CD4-positive, alpha-beta memory T cell (primary cell): Measurements from ENCODE around the gene VWF. TPM values are rescaled to one million over a fixed set of nuclear protein-coding genes. Genes with fewer than 3 reads are reported as not detected.

ENCODE experiments used
- CTCF ChIA-PET: fragments of 350-600 bp; sonication (Branson Sonifier 250); formaldehyde crosslinking; loops from one replicate; lab custom pipeline; 2021; ENCODE audit warnings: inconsistent platforms; ENCODE audit not compliant: partially characterized antibody; lab: Charles Lee
- POLR2A ChIA-PET: fragments of 350-600 bp; sonication (Branson Sonifier 250); formaldehyde crosslinking; loops from one replicate; lab custom pipeline; 2021; ENCODE audit not compliant: partially characterized antibody; lab: Charles Lee
- DNase-seq, 5 donors: peaks; one replicate each; pipeline versions ENCODE4 v3.0.0 to v3.0.0-alpha.2; 2020 to 2022; ENCODE audit warnings: mixed read lengths in 1 of 5
- H3K27ac ChIP-seq: one replicate; pipeline ENCODE4 v1.7.0; 2013; ENCODE audit warnings: low read depth, low read length
- H3K27me3 ChIP-seq: 2 replicates; pipeline ENCODE4 v1.7.0; 2013; ENCODE audit warnings: mild to moderate bottlenecking, low read length, moderate library complexity; ENCODE audit not compliant: insufficient read depth
- H3K36me3 ChIP-seq: 2 replicates; pipeline ENCODE4 v1.7.0; 2013; ENCODE audit warnings: mild to moderate bottlenecking, low read length, moderate library complexity; ENCODE audit not compliant: insufficient read depth
- H3K4me1 ChIP-seq: 2 replicates; pipeline ENCODE4 v1.7.0; 2013; ENCODE audit warnings: mild to moderate bottlenecking, low read length, moderate library complexity; ENCODE audit not compliant: insufficient read depth
- H3K4me3 ChIP-seq, 2 donors: one replicate each; pipeline ENCODE4 v1.7.0; 2013; ENCODE audit warnings: low read length in 2 of 2, mild to moderate bottlenecking in 1 of 2
- H3K9me3 ChIP-seq, 2 donors: one replicate each; pipeline ENCODE4 v1.7.0; 2013; ENCODE audit warnings: low read length in 2 of 2, control low read depth in 1 of 2; ENCODE audit not compliant: control insufficient read depth in 1 of 2
- H3K27ac Mint-ChIP-seq, 7 donors: one replicate each; pipeline ENCODE4 v1.8.0; 2020 to 2021; ENCODE audit warnings: mixed read lengths in 7 of 7, mild to moderate bottlenecking in 6 of 7, inconsistent platforms in 3 of 7, moderate library complexity in 3 of 7
- H3K27me3 Mint-ChIP-seq, 2 donors: one replicate each; pipeline ENCODE4 v1.8.0; 2020 to 2021; ENCODE audit warnings: mixed read lengths in 2 of 2
- H3K36me3 Mint-ChIP-seq, 2 donors: one replicate each; pipeline ENCODE4 v1.8.0; 2020 to 2021; ENCODE audit warnings: mixed read lengths in 2 of 2, inconsistent platforms in 1 of 2, mild to moderate bottlenecking in 1 of 2
- H3K4me1 Mint-ChIP-seq, 4 donors: one replicate each; pipeline ENCODE4 v1.8.0; 2020 to 2021; ENCODE audit warnings: mixed read lengths in 4 of 4, mild to moderate bottlenecking in 1 of 4
- H3K4me3 Mint-ChIP-seq, 8 donors: one replicate each; pipeline ENCODE4 v1.8.0; 2020 to 2021; ENCODE audit warnings: mixed read lengths in 8 of 8, mild to moderate bottlenecking in 7 of 8, moderate library complexity in 6 of 8, inconsistent platforms in 3 of 8
- H3K9me3 Mint-ChIP-seq, 8 donors: one replicate each; pipeline ENCODE4 v1.8.0; 2020 to 2021; ENCODE audit warnings: mixed read lengths in 8 of 8, mild to moderate bottlenecking in 5 of 8, inconsistent platforms in 3 of 8, moderate library complexity in 1 of 8
- intact Hi-C: fragments of 100-400 bp; cut with micrococcal nuclease; formaldehyde crosslinking; loops from one replicate; pipeline ENCODE4 v1.15.1; 2023
- polyA plus RNA-seq, 2 donors: library from polyadenylated mRNA; unstranded; fragments of 300-500 nt; fragmentation: Illumina TruSeq; gene quantifications; one replicate each; pipeline ENCODE4 v1.2.3, GENCODE V29; 2021
- total RNA-seq, 2 experiments: library from RNA; stranded (reverse); gene quantifications; one replicate each; pipeline ENCODE4 v1.2.3, GENCODE V29; 2021

VWF gene
- total and polyA plus RNA-seq, 4 experiments from 2014 or later, result 0.03 to 0.17 (median 0.15) TPM; not detected in 1

DNA sequence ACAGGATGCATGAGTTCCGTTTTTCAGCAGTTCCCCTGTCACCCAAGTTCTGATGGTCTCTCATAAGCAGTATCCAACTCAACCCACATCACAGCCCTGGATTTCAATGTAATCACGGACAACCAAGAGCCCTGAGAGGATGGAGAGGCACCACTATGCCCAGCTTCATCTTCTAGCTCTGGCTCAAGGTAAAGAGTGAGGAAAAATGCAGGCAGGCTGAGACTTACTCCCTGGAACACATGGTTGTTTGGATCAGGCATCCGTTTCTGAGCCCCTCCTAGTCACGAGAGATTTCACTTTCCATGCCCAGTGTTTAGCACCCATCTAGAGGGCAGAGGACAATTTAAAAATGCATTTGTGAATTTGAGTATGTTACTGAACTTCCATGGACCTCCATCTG is 224.4 kb downstream of the VWF start:
- peaks cover 4% of the 10 kb centered on the region for H3K27me3 ChIP-seq
- no peak for DNase-seq
- Mint-ChIP-seq H3K4me3 (no peak overlapping the region), H3K36me3 (no peaks in the 10 kb centered on the region), H3K27ac (no peak overlapping the region), H3K9me3 (peaks cover 0 to 5% (median 0%) of the 10 kb centered on the region in 8 donors), H3K27me3 (peaks cover 16 to 38% of the 10 kb centered on the region in 2 donors), H3K4me1 (no peaks in the 10 kb centered on the region)
- H3K4me1 ChIP-seq, result no peaks in the 10 kb centered on the region
- no peaks in the 10 kb centered on the region for H3K9me3 ChIP-seq
- no peak overlapping the region for H3K4me3 ChIP-seq
- H3K27ac ChIP-seq, result no peak overlapping the region
- ChIA-PET CTCF (no interaction called here), POLR2A (no interaction called here)
- intact Hi-C loops, result no loop called here
- H3K36me3 ChIP-seq, result no peaks in the 10 kb centered on the region

DNA sequence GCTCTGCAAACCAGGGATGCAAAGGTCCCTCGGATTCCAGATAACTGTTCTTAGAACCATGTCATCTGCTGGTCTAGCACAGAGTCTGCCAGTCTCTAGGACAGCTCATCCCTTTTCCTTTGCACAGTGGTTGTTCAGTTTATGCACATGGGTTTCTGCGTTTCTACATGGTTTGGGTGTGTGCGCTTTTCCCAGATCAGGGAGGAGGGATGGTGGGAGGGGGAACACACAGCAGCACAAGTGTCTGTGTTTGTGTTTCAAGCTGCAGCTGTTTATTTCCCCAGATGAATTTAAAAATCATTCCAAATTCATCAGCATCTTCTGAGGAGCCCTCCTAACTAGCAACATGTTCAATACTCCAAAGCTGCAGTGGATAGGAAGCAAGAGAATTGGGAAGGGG is 224.8 kb downstream of the VWF start:
- Histone ChIP-seq H3K4me1 (no peaks in the 10 kb centered on the region), H3K27ac (no peak overlapping the region), H3K9me3 (no peaks in the 10 kb centered on the region), H3K4me3 (no peak overlapping the region), H3K27me3 (peaks cover 4% of the 10 kb centered on the region), H3K36me3 (no peaks in the 10 kb centered on the region)
- Mint-ChIP-seq H3K36me3 (no peaks in the 10 kb centered on the region), H3K27ac (no peak overlapping the region), H3K4me3 (no peak overlapping the region), H3K9me3 (peaks cover 0 to 9% (median under 1%) of the 10 kb centered on the region in 8 donors), H3K4me1 (no peaks in the 10 kb centered on the region), H3K27me3 (peaks cover 18 to 41% of the 10 kb centered on the region in 2 donors)
- no peak for DNase-seq
- ChIA-PET CTCF (no interaction called here), POLR2A (no interaction called here)
- intact Hi-C loops, result no loop called here

DNA sequence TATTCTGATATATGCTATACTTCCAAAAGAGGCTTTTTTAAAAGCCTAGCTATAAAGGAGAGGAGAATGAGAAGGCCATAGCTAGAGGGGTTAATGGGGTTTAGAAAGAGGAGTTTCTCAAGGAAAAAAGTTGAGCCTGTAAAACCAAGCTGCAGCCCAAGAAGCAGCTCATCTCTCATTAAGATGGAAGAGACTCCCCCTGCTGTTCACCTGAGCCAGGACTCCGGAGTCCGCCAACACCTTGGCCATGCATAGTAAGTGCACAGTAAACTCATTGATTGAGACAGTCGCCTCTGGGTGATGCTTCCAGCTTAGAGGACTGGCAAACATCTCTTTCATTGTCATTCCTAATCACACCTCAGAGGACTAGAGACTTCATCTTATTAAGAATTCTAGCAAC is 225.6 kb downstream of the VWF start:
- H3K27me3 ChIP-seq, result peaks cover 4% of the 10 kb centered on the region
- Mint-ChIP-seq H3K9me3 (peaks cover 0 to 14% (median 2%) of the 10 kb centered on the region in 8 donors), H3K4me1 (no peaks in the 10 kb centered on the region), H3K27ac (no peak overlapping the region), H3K36me3 (no peaks in the 10 kb centered on the region), H3K27me3 (peaks cover 19 to 44% of the 10 kb centered on the region in 2 donors), H3K4me3 (no peak overlapping the region)
- no peaks in the 10 kb centered on the region for H3K9me3 ChIP-seq
- POLR2A ChIA-PET, result no interaction called here
- H3K4me3 ChIP-seq, result no peak overlapping the region
- H3K27ac ChIP-seq, result no peak overlapping the region
- CTCF ChIA-PET, result no interaction called here
- no peaks in the 10 kb centered on the region for H3K4me1 ChIP-seq
- DNase-seq, result no peak
- H3K36me3 ChIP-seq, result no peaks in the 10 kb centered on the region
- intact Hi-C loops, result no loop called here

Other genes with a start within 250 kb of the VWF start
- gene ANO2, start 179.4 kb downstream of the VWF start, total RNA-seq, result not detected
- gene ANO2, start 179.4 kb downstream of the VWF start, polyA plus RNA-seq, result not detected
- gene CD9, start 75.7 kb upstream of the VWF start, total RNA-seq, result 1 to 10 TPM; 4.5 to 5.8 TPM
- gene CD9, start 75.7 kb upstream of the VWF start, polyA plus RNA-seq, result 1 to 10 TPM; 1.4 to 4.4 TPM
- not detected for gene PLEKHG6, start 186.0 kb upstream of the VWF start, total RNA-seq
- gene PLEKHG6, start 186.0 kb upstream of the VWF start, polyA plus RNA-seq, result under 1 TPM in 1 of 2 donors, not detected in 1; 0.22 TPM
- gene TNFRSF1A, start 217.4 kb upstream of the VWF start, total RNA-seq, result 10 to 100 TPM; 80.7 to 86.7 TPM
- gene TNFRSF1A, start 217.4 kb upstream of the VWF start, polyA plus RNA-seq, result 10 to 100 TPM; 14.5 to 36.4 TPM